ENCODE data around the gene SLC27A4.

The SLC27A4 gene

DNA sequence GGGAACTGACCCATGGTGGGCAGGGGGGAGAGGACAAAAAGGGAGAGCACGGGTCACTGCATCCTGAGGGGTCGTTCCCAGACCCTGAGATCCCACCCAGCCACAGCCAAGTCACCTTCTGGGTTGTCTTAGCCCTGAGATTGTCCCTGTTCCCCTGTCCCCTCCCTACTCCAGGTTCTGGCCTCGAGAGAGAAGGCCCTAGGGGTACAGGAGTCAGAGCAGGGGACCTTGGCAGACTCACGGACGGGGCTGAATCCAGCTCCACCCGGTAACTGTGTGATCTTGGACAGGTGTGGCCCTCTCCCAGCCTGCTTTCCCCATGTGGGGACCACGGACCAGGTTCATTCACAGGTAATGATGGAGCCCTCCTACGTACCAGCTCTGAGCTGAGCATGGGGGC lies 69.1 kb downstream of the SLC27A4 start:
- in situ Hi-C loops (cut with HindIII; ENCODE audit: low pct_unique_long_range_greater_than_20kb, low sequenced_read_pairs), result no loop called here
- no peak for TF ChIP-seq JUND (IDR thresholded peaks at IDR 0.05; ENCODE audit: low read depth)
- DNase-seq (ENCODE audit: low read depth in 1 of 2, low spot score in 1 of 2), result no peak

DNA sequence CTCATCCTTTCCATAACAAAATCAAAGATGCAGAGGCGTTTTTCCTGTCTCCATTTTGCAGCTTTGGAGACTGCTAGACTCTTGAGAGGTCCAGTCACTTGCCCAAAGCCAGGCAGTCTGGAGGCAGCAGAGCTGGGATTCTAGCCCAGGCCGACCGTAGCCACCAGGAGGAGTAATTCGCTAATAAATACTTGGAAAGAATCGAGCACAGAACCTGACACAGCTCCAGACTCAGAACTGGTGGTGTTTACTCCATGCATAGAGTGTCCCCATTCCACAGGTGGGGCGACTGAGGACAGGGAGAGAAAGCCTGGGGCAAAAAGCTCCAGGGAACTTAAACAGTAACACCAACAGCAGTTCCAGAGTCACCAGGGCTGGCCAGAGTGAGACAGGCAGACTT lies 69.7 kb downstream of the SLC27A4 start:
- in situ Hi-C loops (cut with HindIII; ENCODE audit: low pct_unique_long_range_greater_than_20kb, low sequenced_read_pairs), result no loop called here
- DNase-seq (ENCODE audit: low read depth in 1 of 2, low spot score in 1 of 2), result peak; percentile 59 to 65
- no peak for TF ChIP-seq JUND (IDR thresholded peaks at IDR 0.05; ENCODE audit: low read depth)

Data from T47D (cell line).